Measurements from ENCODE around the gene PCDH17.

Gene PCDH17

DNA sequence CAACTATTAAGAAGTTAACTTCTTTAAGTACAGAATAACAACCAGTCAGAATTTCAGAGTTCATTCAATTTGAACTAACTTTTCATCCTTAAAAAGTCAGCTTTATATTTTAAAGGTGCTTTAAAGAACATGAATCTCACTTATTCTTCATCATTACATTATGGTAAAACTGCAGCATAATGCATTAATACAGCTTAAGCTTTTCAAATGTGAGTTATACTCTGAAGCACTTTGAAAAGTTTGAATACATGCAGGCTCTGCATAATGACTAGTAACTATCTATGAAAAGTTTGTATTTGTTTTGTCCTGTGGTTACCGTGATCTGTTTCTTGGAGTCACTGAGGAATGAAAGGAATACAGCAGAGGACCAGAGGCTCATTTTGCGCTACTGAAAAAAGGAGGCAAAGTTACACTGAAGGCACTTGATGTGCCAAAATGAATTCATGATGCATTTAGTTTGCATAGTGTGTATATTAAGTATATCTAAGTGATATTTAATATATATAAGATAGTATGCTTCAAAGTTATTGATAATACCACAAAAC lies 4.1 kb downstream of the PCDH17 start:
- no peak for DNase-seq

DNA sequence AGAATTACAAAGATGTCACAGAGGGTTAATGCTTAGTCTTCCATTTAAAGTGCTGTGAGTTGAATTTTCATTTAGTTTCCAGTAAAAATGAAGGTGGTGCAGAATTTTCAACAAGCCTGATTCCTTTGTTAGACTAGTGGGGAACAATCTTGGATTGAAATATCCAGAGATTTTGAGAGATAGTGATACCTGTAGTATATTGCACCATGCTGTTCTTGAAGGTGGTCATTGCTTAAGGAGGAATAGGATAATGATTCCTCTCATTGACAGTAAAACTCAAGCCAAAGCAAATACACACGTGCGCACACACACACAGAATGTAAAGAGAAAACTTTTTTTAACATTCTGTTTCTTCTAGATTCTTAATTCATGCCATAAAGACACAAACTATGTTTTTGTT lies 5.3 kb downstream of the PCDH17 start:
- no peak for DNase-seq

DNA sequence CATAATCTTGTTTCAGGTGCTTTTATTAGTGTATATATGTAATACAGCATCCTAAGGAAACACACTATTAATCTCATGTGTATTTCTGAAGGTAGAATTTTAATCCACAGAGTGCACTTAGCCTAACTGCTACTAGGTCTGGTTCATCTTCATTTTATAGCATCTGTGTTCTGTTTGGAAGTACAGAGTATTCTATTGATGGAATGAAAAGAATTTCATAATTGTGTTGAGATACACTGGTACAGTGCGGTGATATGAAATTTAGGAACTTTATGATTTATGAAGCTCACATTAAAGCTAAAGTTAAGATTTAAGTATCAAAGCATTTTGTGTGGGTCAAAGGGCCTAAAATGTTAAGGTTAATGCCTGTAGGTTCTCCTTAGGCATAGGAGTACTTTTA lies 6.0 kb downstream of the PCDH17 start:
- DNase-seq = no peak

DNA sequence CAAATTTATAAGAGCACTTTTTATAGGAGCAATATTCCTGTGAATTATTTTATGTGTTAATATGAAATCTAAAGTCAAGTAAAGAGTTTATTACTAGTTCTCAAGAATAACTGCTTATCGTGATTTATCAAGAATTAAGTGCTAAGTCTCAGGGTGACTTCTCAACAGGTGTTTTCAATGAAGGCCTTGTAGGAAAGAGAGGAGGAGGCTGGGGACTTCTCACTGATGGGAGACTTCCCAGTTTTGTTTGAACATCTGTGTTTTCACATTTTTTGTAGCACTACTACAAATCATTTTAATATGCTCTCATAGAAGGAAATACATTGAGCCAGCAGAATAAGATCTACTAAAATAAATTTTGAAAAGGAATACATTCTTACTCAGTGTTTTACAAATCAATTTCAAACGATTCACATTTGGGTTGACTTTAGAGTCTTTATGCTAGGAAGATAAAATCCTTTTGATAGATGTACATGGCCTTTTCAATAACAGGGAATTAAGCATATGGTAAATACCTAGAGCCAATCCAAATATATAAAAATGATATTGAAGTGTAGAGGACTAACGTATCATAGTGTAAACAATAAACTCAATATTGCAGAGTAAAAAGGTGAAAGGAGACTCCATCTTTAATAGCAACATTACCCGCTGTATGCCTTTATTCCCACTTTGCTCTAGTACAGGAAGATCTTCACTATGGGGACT lies 6.8 kb downstream of the PCDH17 start:
- DNase-seq = no peak

DNA sequence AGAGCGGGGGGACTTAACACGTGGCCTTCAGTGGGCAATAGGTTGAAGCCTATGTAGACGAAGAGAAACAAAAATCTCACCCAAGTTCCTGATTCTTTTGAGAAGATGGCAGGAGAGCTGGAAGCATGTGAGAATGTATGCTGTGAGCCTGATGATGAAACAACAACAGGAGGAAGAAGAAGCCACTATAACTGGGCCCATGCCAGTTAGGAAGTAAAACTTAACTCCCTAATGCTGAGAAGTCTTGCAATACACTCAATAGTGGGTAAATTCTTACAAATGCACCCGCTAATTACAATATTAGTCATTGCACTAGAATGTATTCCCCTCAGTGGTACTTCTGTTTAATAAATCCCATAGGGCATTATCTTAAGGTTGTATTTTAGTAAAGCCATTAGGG lies 9.1 kb downstream of the PCDH17 start:
- DNase-seq = no peak

DNA sequence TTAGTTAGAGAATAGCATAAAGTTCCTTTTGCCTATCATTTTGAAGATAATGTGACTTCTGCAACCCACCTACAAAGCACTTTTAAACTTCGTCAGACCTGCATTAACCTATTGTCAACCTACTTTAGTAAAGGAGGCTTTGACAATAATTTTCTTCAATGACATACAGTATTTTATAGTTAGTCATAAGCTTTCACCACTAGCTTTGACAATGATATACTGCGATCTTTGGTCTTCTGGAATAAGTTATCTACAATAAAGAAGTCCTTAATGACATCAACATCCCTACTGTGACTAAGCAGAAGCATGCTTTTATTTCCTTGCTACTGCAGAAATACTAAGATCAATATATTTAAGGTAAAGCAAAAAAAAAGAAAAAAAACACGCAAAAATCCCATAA lies 9.5 kb downstream of the PCDH17 start:
- DNase-seq = no peak

DNA sequence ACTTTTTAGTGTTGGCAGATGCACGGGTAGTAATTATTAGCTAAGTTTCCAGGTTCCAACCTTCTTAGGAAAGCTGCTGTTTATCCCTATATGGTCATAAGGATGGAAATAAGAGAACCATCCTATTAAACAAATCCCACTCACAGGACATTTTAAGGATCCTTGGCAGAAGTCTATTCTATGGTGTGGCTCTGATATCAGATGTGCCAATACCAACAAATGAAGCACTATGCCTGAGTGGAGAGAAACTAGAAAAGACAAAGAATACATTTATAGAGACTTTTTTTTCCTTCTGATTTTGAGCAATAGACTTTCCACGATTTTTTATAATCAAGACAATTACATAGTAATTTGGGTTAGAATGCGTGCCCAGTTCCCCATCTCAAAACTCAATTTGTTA lies 12.6 kb downstream of the PCDH17 start:
- DNase-seq = no peak

DNA sequence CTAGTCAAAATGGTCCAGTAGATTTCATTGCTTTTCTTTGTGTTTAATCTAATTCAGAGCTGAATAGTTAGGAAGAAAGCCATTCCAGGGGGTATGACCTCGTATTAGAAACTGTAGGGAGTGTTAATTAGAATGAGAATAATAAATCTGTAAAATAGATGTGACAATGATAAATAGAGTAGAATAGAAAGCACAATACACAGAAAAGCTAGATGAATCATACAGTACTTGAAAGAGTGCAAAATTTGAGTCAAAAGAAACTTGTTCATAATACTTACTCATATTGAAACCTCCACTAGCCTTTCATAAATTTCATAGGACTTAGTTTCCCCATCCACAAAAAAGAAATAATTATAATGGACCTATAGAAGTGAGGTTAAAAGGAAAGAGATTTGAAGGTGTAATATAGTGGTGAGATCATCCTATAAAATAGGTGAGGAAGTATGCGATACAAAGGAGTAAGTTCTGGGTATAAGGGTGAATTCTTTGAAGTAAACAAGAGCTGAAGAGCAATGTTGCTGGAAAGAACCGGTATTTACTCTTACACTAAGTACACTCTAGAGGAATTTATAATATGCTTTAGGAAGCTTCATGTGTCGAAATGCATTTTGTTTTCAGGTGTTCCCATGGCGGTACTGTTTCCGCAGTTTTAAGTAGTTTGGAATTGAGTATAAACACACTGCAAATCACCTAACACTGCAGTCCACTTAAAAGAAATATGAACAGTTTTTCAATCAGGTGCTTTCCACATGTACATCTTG lies 21.9 kb downstream of the PCDH17 start:
- no peak for DNase-seq

DNA sequence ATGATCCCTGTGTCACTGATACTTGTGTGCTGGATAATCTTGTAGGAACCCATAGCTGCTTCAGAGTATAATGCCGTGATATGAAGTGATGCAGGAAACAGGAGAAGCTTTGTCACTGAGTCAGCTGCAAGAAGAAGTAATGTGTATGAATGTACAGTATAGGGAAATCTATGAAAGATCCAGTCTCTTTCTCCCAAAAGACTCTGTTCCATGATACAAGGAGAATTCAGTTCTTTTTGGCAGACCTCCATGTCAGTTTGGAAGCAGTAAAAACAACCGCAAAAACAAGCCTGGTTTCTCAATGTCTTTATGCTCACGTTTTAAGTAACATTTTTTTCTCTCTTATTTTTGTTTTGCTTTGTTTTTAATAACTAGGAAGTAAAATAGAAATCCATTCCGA lies 33.9 kb downstream of the PCDH17 start:
- DNase-seq = no peak

DNA sequence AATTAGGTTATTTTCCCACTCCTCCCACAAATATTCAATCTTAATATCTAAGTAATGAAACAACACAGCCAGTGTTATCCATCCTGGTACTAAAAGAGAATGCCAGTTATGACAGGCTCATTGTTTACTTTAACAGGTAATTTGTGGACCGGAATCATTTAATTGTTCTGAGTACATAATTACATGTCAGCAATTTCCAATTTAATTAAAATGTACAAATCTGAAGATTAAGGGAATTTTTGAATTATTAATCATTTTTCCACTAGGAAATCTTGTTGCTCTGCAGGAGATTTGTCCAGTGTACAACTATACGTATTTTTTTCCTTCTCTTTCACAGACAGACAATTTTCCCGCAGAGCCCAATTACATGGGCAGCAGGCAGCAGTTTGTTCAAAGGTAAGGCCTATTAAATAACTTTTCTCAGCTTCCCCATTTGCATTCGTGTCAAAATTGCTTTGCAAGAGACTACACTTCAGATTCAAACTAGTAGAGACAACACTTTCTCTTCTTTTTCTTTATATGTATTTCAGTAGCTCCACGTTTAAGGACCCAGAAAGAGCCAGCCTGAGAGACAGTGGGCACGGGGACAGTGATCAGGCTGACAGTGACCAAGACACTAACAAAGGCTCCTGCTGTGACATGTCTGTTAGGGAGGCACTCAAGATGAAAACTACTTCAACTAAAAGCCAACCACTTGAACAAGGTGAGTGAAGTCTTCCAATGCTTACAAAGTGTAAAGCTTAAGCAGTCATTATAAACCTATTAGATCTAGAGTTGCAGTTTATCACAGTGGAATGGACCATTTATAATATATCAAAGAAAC lies 34.8 kb downstream of the PCDH17 start:
- peak in 3 of 56 donors; percentile 5 to 27 (median 23) for DNase-seq

DNA sequence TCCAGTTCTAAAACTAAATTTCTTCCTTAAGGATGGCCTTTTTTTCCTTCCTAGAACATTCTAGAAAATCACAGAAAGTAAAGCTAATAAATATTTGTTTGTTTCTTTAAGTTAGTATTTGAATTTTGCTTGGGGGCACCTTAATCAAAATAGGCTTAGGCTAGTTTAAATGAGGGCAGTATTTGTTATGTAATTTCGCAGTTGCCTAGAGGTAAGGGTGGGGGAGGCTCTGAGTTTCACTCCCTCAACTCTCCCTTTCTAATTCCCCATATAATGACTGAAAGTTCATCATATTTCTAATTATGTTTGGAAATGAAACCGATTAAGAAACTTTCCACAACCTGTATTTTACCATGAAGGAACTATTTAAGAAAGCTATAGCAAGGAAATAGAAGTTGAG lies 40.6 kb downstream of the PCDH17 start:
- DNase-seq = no peak

DNA sequence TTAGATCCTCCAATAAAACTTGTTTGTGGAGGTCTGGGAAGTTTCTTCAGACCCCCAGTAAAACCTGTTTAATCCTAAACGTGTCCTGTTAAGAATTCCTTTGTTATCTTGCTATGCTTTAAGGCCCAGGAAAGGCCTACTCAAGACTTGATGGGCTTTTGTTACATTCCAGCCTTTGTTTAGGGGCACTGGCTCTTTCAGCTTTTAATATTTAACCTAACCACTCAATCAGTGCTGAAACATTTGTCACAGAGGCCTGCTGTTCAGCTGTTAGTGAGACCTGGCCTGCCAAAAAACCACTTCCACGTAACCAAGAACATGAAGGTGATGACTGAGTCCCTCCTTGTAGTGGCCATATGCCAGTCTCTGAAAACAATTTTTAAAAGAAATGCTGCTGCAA lies 41.7 kb downstream of the PCDH17 start:
- DNase-seq = no peak

DNA sequence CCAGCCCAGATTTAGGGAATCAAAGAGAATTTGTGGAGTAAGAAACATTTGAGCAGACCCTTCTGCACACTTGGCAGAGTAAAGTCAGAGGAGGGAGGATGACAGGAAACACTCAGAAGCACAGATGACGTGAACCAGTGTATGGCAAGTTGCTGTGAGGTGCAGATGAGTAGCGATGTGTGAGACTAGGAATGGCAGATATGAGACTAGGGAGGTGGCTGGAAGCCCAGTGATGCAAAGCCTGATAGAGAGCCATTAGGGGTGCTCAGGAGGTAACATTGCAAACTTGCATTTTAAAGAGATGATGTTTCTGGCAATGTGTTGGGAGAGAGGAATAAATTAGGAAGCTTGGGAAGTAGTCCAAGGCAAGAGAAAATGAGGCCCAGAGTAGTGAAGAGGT lies 44.0 kb downstream of the PCDH17 start:
- no peak for DNase-seq

DNA sequence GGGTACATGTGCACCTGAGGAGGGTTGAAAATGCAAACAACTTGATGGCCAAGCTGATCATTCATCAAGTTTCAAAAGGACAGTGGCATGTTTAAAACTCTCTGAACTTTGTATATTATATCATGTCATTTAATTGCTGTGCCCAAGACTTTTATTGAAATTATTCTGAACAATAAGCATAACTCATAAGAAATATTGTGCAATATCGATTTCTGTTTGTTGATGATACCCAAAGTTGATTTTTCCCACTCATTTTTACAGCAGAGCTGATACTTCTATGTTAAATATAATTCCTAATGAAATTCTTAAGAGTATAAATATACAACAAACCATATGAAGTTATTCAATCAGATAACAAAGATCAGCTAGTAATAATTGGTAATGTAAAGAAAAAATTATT lies 49.1 kb downstream of the PCDH17 start:
- DNase-seq = no peak

DNA sequence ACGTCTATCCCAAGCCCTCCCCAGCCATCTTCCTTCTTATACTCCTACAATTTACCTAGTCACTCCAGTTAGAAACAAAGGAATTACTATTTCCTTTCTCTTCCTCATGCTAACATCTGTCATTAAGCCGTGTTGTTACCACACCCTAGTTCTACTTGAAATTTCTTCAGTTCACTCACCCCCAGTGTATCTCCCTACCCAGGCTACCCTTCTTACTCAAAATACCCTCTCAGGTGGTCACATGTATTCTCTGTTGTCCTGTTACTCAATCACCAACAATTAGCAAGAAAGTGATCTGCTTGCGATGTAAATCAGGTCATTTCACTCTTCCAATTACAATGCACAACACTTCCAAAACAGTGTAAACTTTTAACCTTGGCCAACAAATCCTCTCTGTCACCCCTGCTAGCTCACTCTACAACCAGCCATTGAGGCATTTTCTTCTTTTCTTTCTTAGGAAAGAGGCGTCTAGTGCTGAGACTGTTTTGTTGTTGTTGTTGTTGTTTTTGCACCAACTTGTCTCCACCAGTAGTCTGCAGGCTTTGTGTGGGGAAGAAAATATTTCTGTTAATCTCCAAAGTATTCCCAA lies 50.7 kb downstream of the PCDH17 start:
- DNase-seq = no peak

DNA sequence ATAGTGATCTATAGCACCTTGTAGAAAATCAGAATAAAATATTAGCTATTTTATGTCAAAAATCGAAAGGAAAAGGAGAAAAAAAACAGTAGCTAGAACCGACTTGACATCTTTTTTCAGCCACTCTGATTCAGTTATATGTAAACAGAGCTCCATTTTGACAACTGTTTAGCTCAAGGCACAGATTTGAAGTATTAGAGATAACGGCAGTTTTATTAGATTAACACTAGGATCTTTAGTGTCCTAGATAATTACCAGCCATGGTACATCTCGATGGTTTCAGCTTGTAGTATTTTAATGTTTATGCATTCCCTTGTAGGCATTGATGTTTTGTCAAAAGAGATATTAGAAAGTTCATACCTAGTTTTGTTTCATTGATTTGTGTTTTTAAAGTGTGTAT lies 67.3 kb downstream of the PCDH17 start:
- DNase-seq = no peak

DNA sequence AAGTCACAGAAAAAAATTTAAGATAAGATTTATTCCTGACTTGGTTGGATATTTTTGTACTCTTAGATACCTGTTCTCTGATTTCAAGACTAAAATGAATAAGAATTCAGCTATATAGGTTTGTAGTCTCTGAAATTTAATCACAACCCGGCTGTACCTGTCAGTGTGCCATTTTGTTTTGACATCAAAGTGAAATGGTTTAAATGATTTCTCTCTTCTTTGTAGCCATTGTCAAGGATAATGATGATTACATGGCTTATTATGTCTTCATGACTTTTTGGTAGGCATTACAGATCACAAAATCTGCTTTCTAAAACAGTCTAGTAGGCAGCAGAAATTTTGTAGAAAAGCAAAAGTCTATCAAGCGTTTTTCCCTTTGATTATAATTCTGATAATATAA lies 72.5 kb downstream of the PCDH17 start:
- no peak for DNase-seq

DNA sequence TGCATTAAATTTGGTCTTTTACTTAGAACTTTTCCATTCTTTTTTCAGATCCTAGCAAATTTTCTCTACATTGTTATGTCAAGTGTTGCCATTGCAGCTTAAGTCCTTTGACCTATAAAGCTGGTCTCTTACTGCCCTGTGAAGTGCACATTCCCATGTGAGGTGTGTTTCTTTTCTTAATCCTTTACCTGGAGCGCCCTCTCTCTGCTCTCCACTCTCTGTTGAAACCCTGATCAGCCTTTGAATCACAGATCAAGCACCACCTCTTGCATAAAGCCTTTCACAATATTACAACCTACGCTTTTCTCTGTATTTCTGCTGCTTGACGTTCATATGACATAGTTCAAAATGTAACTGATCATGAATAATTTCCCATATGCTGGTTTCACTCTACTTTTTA lies 84.8 kb downstream of the PCDH17 start:
- peak in 7 of 56 donors; percentile 1 to 48 (median 15) for DNase-seq

DNA sequence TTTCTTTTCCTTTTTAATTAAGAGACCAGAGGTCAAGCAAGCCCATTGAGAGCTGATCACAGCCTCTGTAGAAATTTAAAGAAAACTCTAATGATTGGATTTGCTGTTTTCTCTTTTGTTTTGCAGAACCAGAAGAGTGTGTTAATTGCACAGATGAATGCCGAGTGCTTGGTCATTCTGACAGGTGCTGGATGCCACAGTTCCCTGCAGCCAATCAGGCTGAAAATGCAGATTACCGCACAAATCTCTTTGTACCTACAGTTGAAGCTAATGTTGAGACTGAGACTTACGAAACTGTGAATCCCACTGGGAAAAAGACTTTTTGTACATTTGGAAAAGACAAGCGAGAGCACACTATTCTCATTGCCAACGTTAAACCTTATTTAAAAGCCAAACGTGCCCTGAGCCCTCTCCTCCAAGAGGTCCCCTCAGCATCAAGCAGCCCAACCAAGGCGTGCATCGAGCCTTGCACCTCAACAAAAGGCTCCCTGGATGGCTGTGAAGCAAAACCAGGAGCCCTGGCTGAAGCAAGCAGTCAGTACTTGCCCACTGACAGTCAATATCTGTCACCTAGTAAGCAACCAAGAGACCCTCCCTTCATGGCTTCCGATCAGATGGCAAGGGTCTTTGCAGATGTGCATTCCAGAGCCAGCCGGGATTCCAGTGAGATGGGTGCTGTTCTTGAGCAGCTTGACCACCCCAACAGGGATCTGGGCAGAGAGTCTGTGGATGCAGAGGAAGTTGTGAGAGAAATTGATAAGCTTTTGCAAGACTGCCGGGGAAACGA lies 93.1 kb downstream of the PCDH17 start:
- DNase-seq = no peak

DNA sequence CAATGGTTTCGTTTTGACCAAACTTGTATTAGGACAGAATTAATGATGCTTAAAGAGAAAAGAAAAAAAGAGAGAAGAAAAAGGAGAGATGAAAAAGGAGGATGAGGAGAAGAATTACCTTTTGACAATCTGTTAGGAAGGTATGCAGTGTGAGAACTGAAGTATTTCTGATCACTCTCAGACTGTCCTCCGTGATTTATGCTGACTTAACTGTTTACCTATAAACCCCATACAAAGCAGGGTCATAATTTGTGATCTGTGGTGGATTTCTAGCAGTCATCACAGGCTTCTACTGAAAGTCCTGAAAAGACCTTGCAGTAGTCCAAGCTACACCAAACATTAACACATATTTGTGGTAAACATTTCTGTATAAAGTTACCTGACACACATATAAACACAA lies 93.9 kb downstream of the PCDH17 start:
- no peak for DNase-seq

DNA sequence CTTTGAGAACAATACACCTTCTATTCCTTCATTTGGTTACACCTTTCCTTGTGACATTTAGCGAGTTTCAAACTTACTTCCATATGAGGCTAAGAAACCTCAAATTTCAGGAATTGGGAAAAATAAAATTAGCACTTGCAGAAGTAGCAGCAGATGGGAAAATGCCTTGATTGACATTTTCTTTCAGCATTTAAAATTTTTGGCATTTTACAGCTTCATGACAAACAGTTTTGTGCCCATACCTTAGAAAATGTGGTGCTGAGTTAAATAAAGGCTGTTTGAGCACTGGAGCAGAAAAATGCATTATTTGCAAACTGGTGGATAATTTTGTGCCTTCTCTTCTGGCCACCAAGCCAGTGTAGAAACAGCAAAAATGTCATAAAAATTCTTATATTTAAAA lies 95.4 kb downstream of the PCDH17 start:
- DNase-seq = no peak
